SK-N-SH (cell line): ENCODE results near the gene PPP1R15A. TPM values are rescaled to one million over a fixed set of nuclear protein-coding genes. Genes with fewer than 3 reads are reported as not detected.

ENCODE experiments used
- CTCF ChIA-PET: fragments of 300-600, 350-600 bp; formaldehyde crosslinking; extraction: SDS; loops from one replicate; lab custom pipeline; 2021; lab: Yijun Ruan, JAX
- POLR2A ChIA-PET: fragments of 350-600 bp; sonication (Branson Sonifier 250); formaldehyde crosslinking; extraction: SDS; loops from one replicate; lab custom pipeline; 2020; ENCODE audit warnings: antibody characterized with exemption, inconsistent platforms; lab: Yijun Ruan, JAX
- DNase-seq: peaks from one replicate; pipeline ENCODE4 v3.0.0; 2012
- H2AFZ ChIP-seq: fragments of 200-600 bp; sonication (generic); 2 replicates; pipeline ENCODE4 v1.8.1; 2016; ENCODE audit warnings: antibody characterized with exemption, mild to moderate bottlenecking, low read depth
- H3F3A ChIP-seq: fragments of 200-600 bp; sonication (generic); replicated peaks from 2 replicates; pipeline ENCODE3; 2016; ENCODE audit warnings: antibody characterized with exemption, mild to moderate bottlenecking; ENCODE audit not compliant: insufficient read depth
- H3K27ac ChIP-seq, 2 experiments: fragments of 200-500 bp in 1 of 2; fragments of 200-600 bp in 1 of 2; sonication (Bioruptor generic) in 1 of 2; sonication (generic), shearing (Covaris generic) in 1 of 2; 2 replicates each; pipeline versions ENCODE4 v1.5.1 to v1.6.1; 2014 to 2016; ENCODE audit warnings: low read depth in 2 of 2, inconsistent platforms in 1 of 2, low read length in 1 of 2, mild to moderate bottlenecking in 1 of 2, mixed read lengths in 1 of 2
- H3K27me3 ChIP-seq: fragments of 200-600 bp; sonication (generic), shearing (Covaris generic); 2 replicates; pipeline ENCODE4 v1.6.1; 2016; ENCODE audit warnings: mixed run types; ENCODE audit not compliant: insufficient read depth
- H3K36me3 ChIP-seq, 2 experiments: fragments of 200-500 bp in 1 of 2; fragments of 200-600 bp in 1 of 2; sonication (Bioruptor generic) in 1 of 2; sonication (generic) in 1 of 2; replicated peaks in 1 of 2; 2 replicates each; pipeline versions ENCODE3 to v1.5.1; 2014 to 2016; ENCODE audit warnings: low read length in 1 of 2, mild to moderate bottlenecking in 1 of 2; ENCODE audit not compliant: insufficient read depth in 2 of 2, control insufficient read depth in 1 of 2
- H3K4me1 ChIP-seq, 2 experiments: fragments of 200-500 bp in 1 of 2; fragments of 200-600 bp in 1 of 2; sonication (Bioruptor generic) in 1 of 2; sonication (generic), shearing (Covaris generic) in 1 of 2; 2 replicates each; pipeline versions ENCODE4 v1.5.1 to v1.6.1; 2014 to 2016; ENCODE audit warnings: low read depth in 1 of 2, low read length in 1 of 2, mixed run types in 1 of 2; ENCODE audit not compliant: insufficient read depth in 2 of 2, control insufficient read depth in 1 of 2
- H3K4me2 ChIP-seq: fragments of 200-600 bp; sonication (generic), shearing (Covaris generic); 2 replicates; pipeline ENCODE4 v1.6.1; 2017; ENCODE audit warnings: mixed run types
- H3K4me3 ChIP-seq, 2 experiments: fragments of 200-500 bp in 1 of 2; fragments of 200-600 bp in 1 of 2; sonication (Bioruptor generic) in 1 of 2; sonication (generic), shearing (Covaris generic) in 1 of 2; 2 replicates each; pipeline versions ENCODE4 v1.5.1 to v1.8.1; 2014 to 2016; ENCODE audit warnings: low read depth in 2 of 2, inconsistent platforms in 1 of 2, low read length in 1 of 2, mild to moderate bottlenecking in 1 of 2, mixed read lengths in 1 of 2, moderate library complexity in 1 of 2
- H3K79me2 ChIP-seq: fragments of 200-600 bp; sonication (generic); 2 replicates; pipeline ENCODE4 v1.8.1; 2017; ENCODE audit warnings: mild to moderate bottlenecking; ENCODE audit not compliant: insufficient read depth
- H3K9ac ChIP-seq: fragments of 200-600 bp; sonication (generic); 2 replicates; pipeline ENCODE4 v1.6.1; 2017; ENCODE audit warnings: mixed run types
- H3K9me2 ChIP-seq: fragments of 200-600 bp; sonication (generic); 2 replicates; pipeline ENCODE4 v1.6.1; 2017; ENCODE audit warnings: mixed run types
- H3K9me3 ChIP-seq: fragments of 200-600 bp; sonication (generic); 2 replicates; pipeline ENCODE4 v1.6.1; 2017; ENCODE audit warnings: mixed run types, mild to moderate bottlenecking, moderate library complexity
- H4K20me1 ChIP-seq: fragments of 200-600 bp; sonication (generic); 2 replicates; pipeline ENCODE4 v1.6.1; 2017; ENCODE audit warnings: mild to moderate bottlenecking, mixed run types; ENCODE audit not compliant: insufficient read depth
- ELF1 ChIP-seq: IDR thresholded peaks from 2 replicates; pipeline ENCODE4 v1.4.0; 2012
- FOSL2 ChIP-seq: IDR thresholded peaks from 2 replicates; pipeline ENCODE4 v1.4.0; 2012; ENCODE audit warnings: low read depth, mild to moderate bottlenecking, moderate library complexity, borderline replicate concordance
- FOXJ3 ChIP-seq: sonication (generic); formaldehyde crosslinking; IDR thresholded peaks from 2 replicates; pipeline ENCODE4 v1.5.1; 2020; ENCODE audit warnings: mild to moderate bottlenecking, missing genetic modification reagents
- FOXM1 ChIP-seq: IDR thresholded peaks from 2 replicates; pipeline ENCODE4 v1.4.0; 2012; ENCODE audit warnings: low read depth, mild to moderate bottlenecking
- GABPA ChIP-seq: IDR thresholded peaks from 2 replicates; pipeline ENCODE4 v1.4.0; 2012; ENCODE audit warnings: low read depth, mild to moderate bottlenecking
- GATA2 ChIP-seq: sonication (generic); formaldehyde crosslinking; IDR thresholded peaks from 2 replicates; pipeline ENCODE4 v1.5.0; 2020; ENCODE audit warnings: mild to moderate bottlenecking, missing genetic modification reagents
- IRF3 ChIP-seq: fragments of 150-350 bp; IDR thresholded peaks from 2 replicates; pipeline ENCODE4 v1.6.1; 2016; ENCODE audit warnings: mild to moderate bottlenecking, low read depth, low read length
- MAX ChIP-seq: IDR thresholded peaks from 2 replicates; pipeline ENCODE4 v1.4.0; 2012; ENCODE audit warnings: low read depth
- MXI1 ChIP-seq: IDR thresholded peaks from 2 replicates; pipeline ENCODE4 v1.6.1; 2012; ENCODE audit warnings: mild to moderate bottlenecking, low read depth, low read length, improper control_type of control experiment
- RCOR1 ChIP-seq: fragments of 150-350 bp; IDR thresholded peaks from 2 replicates; pipeline ENCODE4 v1.6.1; 2017; ENCODE audit warnings: antibody characterized with exemption, low read length
- REST ChIP-seq: IDR thresholded peaks from 2 replicates; pipeline ENCODE4 v1.6.1; 2012; ENCODE audit warnings: mild to moderate bottlenecking, low read depth, low read length, moderate library complexity
- RFX5 ChIP-seq: IDR thresholded peaks from 2 replicates; pipeline ENCODE4 v1.6.1; 2012; ENCODE audit warnings: mild to moderate bottlenecking, improper control_type of control experiment, low read length
- RXRA ChIP-seq: IDR thresholded peaks from 2 replicates; pipeline ENCODE4 v1.4.0; 2012; ENCODE audit warnings: low read depth, mild to moderate bottlenecking, borderline replicate concordance
- SMC3 ChIP-seq: IDR thresholded peaks from 2 replicates; pipeline ENCODE4 v1.6.1; 2012; ENCODE audit warnings: low read depth, low read length, improper control_type of control experiment
- TCF12 ChIP-seq: IDR thresholded peaks from 2 replicates; pipeline ENCODE4 v1.4.0; 2012
- TEAD4 ChIP-seq: IDR thresholded peaks from 2 replicates; pipeline ENCODE4 v1.4.0; 2012; ENCODE audit warnings: mild to moderate bottlenecking, borderline replicate concordance; ENCODE audit not compliant: insufficient read depth
- USF1 ChIP-seq: IDR thresholded peaks from 2 replicates; pipeline ENCODE4 v1.4.0; 2012; ENCODE audit warnings: low read depth, borderline replicate concordance
- USF2 ChIP-seq: fragments of 150-350 bp; IDR thresholded peaks from 2 replicates; pipeline ENCODE4 v1.6.1; 2017; ENCODE audit warnings: antibody characterized with exemption, low read length, low read depth, borderline replicate concordance
- YY1 ChIP-seq: IDR thresholded peaks from 2 replicates; pipeline ENCODE4 v1.4.0; 2012; ENCODE audit warnings: low read depth, mild to moderate bottlenecking
- ZBTB33 ChIP-seq: IDR thresholded peaks from 2 replicates; pipeline ENCODE4 v1.4.0; 2012; ENCODE audit warnings: low read depth, borderline replicate concordance
- WGBS: methylation state at CpG from one replicate; pipeline ENCODE4 v1.1.6; 2017; ENCODE audit warnings: low lambda C conversion rate; 5-methylcytosine and 5-hydroxymethylcytosine counted together
- polyA plus RNA-seq, 3 experiments: library from polyadenylated mRNA; depleted of rRNA; stranded (reverse); fragments of >200 nt; gene quantifications; 2 replicates each; pipeline ENCODE4 v1.2.3, GENCODE V29; 2012

PPP1R15A gene
- polyA plus RNA-seq, 1 of the 3 experiments (the other 2 are of a cell fraction): 73.7 TPM

GRCh38 chr19:48918071-48918470 lies 45.9 kb downstream of the PPP1R15A start (continued):
- TF ChIP-seq TEAD4: no peak
- no peak for TF ChIP-seq USF1

GRCh38 chr19:48918801-48919247 lies 46.6 kb downstream of the PPP1R15A start:
- H3K27ac ChIP-seq: no peak overlapping the region
- no peak overlapping the region for H3K9ac ChIP-seq
- 83% methylated on average over 17 of the region's 18 CpGs for WGBS
- H3K4me1 ChIP-seq: no peaks in the 10 kb centered on the region
- CTCF ChIA-PET: interaction anchor here (0.6 to 0.8 kb wide), 2 partner anchors 83 to 145 kb away, joined by 3 read pairs; partner anchors contain the start of gene HSD17B14
- TF ChIP-seq RCOR1: no peak
- no peak for TF ChIP-seq FOXM1
- no peak for TF ChIP-seq MAX
- no peak for TF ChIP-seq ZBTB33
- no peak for TF ChIP-seq IRF3
- TF ChIP-seq RXRA: no peak
- no peak for TF ChIP-seq RFX5
- no peak for TF ChIP-seq TEAD4
- no peak for TF ChIP-seq FOXJ3
- no peak for TF ChIP-seq GABPA
- TF ChIP-seq YY1: no peak
- no peak for TF ChIP-seq ELF1
- no peak for TF ChIP-seq USF2
- no peak for TF ChIP-seq FOSL2
- TF ChIP-seq TCF12: no peak
- TF ChIP-seq GATA2 (CRISPR knock-in tag): no peak
- TF ChIP-seq SMC3: no peak
- no peak for TF ChIP-seq REST
- TF ChIP-seq MXI1: no peak
- H3K4me2 ChIP-seq: no peak overlapping the region
- no peaks in the 10 kb centered on the region for H3K9me2 ChIP-seq
- no peaks in the 10 kb centered on the region for H4K20me1 ChIP-seq
- no peak overlapping the region for H3K4me3 ChIP-seq
- H3K27me3 ChIP-seq: no peaks in the 10 kb centered on the region
- H3K79me2 ChIP-seq: no peaks in the 10 kb centered on the region
- no peaks in the 10 kb centered on the region for H3F3A ChIP-seq
- DNase-seq: peak; percentile 75
- H3K9me3 ChIP-seq: no peaks in the 10 kb centered on the region
- POLR2A ChIA-PET: no interaction called here
- H2AFZ ChIP-seq: no peak overlapping the region
- H3K36me3 ChIP-seq: peaks cover 12 to 27% of the 10 kb centered on the region in 2 experiments
